HepG2 (cell line): ENCODE results near the gene TKTL1. TPM values are rescaled to one million over a fixed set of nuclear protein-coding genes. Genes with fewer than 3 reads are reported as not detected.

Experiments used
- FIP1L1 ChIP-seq: fragments of 200-400 bp; formaldehyde crosslinking; IDR thresholded peaks from 2 replicates; pipeline ENCODE4 v1.6.1; 2018; ENCODE audit warnings: low read depth, mild to moderate bottlenecking, low read length, moderate library complexity, borderline replicate concordance; ENCODE audit not compliant: insufficient read depth
- HDAC6 ChIP-seq: fragments of 200-600 bp; sonication (generic); IDR thresholded peaks from 2 replicates; pipeline ENCODE4 v1.7.0; 2017; ENCODE audit warnings: mild to moderate bottlenecking, antibody characterized with exemption, low read length, low read depth
- ZMYM2 ChIP-seq: sonication (generic); formaldehyde crosslinking; IDR thresholded peaks from 2 replicates; pipeline ENCODE4 v1.8.0; 2022; ENCODE audit warnings: mild to moderate bottlenecking, missing genetic modification reagents
- ZNF747 ChIP-seq: sonication (generic); formaldehyde crosslinking; IDR thresholded peaks from 2 replicates; pipeline ENCODE4 v1.8.1; 2023; ENCODE audit warnings: missing genetic modification reagents, mild to moderate bottlenecking, borderline replicate concordance
- polyA plus RNA-seq, 8 experiments: library from polyadenylated mRNA; depleted of rRNA in 3 of 8; stranded (reverse) in 7 of 8; unstranded in 1 of 8; fragments of >200 nt; fragmentation: Illumina TruSeq in 4 of 8; extraction: Trizol in 4 of 8; gene quantifications; 2 replicates each; pipeline versions ENCODE4 v1.2.1 to v1.2.3, GENCODE V29; 2011 to 2016; ENCODE audit warnings: low read depth in 4 of 8, missing spikeins in 1 of 8, mixed read lengths in 1 of 8; ENCODE audit not compliant: insufficient read depth in 1 of 8
- total RNA-seq, 5 experiments: library from RNA; depleted of rRNA; stranded (reverse); fragments of >200 nt; fragmentation: Illumina TruSeq; extraction: Trizol; gene quantifications; 2 replicates each; pipeline ENCODE4 v1.2.3, GENCODE V29; 2016; ENCODE audit warnings: low read depth in 1 of 5
- TF ChIP-seq, protein P1 (sequence below): IDR thresholded peaks from 2 replicates; pipeline ENCODE4 v1.6.1; 2016; ENCODE audit warnings: low read depth, missing genetic modification reagents, missing compliant biosample characterization
- TF ChIP-seq, protein P2 (sequence below): sonication (generic); formaldehyde crosslinking; IDR thresholded peaks from 2 replicates; pipeline ENCODE4 v1.4.0; 2020; ENCODE audit warnings: mild to moderate bottlenecking, missing genetic modification reagents

Gene TKTL1
- total and polyA plus RNA-seq, 2 of the 13 experiments (the other 11 are each of a cell fraction or from before 2014, with no cell fraction given), result not detected

DNA sequence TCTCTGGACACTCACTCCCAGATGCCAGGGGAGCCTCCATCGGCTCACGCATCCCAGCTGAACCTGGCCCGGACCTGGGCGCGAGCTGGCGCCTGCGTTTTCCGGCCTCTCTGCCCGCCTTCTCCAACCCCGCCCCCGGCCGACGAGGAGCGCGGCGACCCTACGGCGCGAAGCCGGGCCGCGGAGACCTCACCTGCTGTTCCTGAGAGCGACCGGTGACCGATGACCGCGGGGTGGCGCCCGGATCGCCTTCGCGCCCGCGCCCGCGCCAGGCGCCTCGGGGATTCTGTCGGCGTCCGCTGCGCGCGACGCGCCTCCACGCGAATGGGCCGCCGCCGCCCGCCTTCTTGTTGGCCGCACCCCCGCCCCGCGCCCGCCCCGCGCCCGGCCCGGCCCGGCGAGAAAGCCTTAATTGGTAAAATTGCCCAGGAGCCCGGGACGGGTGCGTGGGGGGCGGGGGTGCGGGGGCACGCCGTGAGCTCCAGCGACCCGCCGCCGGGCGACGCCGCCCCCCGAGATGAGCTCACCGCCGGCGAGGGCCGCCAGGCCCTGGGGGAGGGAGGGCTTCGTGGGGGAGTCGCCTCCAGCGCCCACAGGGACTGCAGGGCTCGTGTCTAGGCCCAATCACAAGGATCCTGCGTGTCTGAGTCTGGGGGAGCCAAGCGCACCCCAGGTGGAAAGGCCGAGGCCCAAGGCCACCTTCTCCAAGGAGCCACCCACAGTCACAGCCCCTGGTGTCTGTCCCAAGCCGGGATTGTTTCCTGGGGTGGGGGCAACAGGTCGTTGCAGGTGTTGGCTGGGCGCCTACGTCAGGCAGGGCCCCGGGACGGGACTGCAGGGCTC is 78.9 kb downstream of the TKTL1 start, which contains the start of gene FLNA (continued):
- TF ChIP-seq ZMYM2 (CRISPR knock-in tag) (no peak), FIP1L1 (no peak), ZNF747 (no peak), HDAC6 (no peak)
- TF ChIP-seq, protein P1, sequence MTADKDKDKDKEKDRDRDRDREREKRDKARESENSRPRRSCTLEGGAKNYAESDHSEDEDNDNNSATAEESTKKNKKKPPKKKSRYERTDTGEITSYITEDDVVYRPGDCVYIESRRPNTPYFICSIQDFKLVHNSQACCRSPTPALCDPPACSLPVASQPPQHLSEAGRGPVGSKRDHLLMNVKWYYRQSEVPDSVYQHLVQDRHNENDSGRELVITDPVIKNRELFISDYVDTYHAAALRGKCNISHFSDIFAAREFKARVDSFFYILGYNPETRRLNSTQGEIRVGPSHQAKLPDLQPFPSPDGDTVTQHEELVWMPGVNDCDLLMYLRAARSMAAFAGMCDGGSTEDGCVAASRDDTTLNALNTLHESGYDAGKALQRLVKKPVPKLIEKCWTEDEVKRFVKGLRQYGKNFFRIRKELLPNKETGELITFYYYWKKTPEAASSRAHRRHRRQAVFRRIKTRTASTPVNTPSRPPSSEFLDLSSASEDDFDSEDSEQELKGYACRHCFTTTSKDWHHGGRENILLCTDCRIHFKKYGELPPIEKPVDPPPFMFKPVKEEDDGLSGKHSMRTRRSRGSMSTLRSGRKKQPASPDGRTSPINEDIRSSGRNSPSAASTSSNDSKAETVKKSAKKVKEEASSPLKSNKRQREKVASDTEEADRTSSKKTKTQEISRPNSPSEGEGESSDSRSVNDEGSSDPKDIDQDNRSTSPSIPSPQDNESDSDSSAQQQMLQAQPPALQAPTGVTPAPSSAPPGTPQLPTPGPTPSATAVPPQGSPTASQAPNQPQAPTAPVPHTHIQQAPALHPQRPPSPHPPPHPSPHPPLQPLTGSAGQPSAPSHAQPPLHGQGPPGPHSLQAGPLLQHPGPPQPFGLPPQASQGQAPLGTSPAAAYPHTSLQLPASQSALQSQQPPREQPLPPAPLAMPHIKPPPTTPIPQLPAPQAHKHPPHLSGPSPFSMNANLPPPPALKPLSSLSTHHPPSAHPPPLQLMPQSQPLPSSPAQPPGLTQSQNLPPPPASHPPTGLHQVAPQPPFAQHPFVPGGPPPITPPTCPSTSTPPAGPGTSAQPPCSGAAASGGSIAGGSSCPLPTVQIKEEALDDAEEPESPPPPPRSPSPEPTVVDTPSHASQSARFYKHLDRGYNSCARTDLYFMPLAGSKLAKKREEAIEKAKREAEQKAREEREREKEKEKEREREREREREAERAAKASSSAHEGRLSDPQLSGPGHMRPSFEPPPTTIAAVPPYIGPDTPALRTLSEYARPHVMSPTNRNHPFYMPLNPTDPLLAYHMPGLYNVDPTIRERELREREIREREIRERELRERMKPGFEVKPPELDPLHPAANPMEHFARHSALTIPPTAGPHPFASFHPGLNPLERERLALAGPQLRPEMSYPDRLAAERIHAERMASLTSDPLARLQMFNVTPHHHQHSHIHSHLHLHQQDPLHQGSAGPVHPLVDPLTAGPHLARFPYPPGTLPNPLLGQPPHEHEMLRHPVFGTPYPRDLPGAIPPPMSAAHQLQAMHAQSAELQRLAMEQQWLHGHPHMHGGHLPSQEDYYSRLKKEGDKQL, result no peak
- TF ChIP-seq, protein P2, sequence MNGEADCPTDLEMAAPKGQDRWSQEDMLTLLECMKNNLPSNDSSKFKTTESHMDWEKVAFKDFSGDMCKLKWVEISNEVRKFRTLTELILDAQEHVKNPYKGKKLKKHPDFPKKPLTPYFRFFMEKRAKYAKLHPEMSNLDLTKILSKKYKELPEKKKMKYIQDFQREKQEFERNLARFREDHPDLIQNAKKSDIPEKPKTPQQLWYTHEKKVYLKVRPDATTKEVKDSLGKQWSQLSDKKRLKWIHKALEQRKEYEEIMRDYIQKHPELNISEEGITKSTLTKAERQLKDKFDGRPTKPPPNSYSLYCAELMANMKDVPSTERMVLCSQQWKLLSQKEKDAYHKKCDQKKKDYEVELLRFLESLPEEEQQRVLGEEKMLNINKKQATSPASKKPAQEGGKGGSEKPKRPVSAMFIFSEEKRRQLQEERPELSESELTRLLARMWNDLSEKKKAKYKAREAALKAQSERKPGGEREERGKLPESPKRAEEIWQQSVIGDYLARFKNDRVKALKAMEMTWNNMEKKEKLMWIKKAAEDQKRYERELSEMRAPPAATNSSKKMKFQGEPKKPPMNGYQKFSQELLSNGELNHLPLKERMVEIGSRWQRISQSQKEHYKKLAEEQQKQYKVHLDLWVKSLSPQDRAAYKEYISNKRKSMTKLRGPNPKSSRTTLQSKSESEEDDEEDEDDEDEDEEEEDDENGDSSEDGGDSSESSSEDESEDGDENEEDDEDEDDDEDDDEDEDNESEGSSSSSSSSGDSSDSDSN (CRISPR knock-in tag), result peak; percentile 58; the same call in 1 of the 2 replicates
